Endothelial cell of umbilical vein (primary cell): Measurements from ENCODE around the gene PCGF1. TPM values are rescaled to one million over a fixed set of nuclear protein-coding genes. Genes with fewer than 3 reads are reported as not detected.

Experiments
- BruUV-seq: library from RNA; stranded (reverse); fragments of 400-500 nt; replicated peaks from 2 replicates; lab custom pipeline; 2021; lab: Mats Ljungman, UMichigan
- CTCF ChIA-PET: fragments of 300-600, 350-600 bp; sonication (Branson Sonifier 250); formaldehyde crosslinking; loops from one replicate; lab custom pipeline; 2021; ENCODE audit warnings: antibody characterized with exemption, inconsistent platforms; lab: Charles Lee
- POLR2A ChIA-PET: fragments of 300-600, 350-600 bp; sonication (Branson Sonifier 250); formaldehyde crosslinking; loops from one replicate; lab custom pipeline; 2021; ENCODE audit warnings: antibody characterized with exemption, inconsistent platforms; lab: Charles Lee
- DNase-seq: peaks from one replicate; pipeline ENCODE4 v3.0.0-alpha.2; 2011; ENCODE audit warnings: low read depth, low spot score
- FAIRE-seq: peaks from 2 replicates; lab custom pipeline; 2011; peaks lifted over from hg19 to GRCh38; lab: Jason Lieb, UNC
- H2AFZ ChIP-seq: 2 replicates; pipeline ENCODE4 v1.6.0; 2012; ENCODE audit warnings: low read depth, low read length, control low read depth, inconsistent platforms
- H3K27ac ChIP-seq: 2 replicates; pipeline ENCODE4 v1.5.1; 2011; ENCODE audit warnings: low read depth, mild to moderate bottlenecking, control low read depth, low read length, moderate library complexity; ENCODE audit not compliant: insufficient read depth
- H3K27me3 ChIP-seq, 2 experiments: 2 replicates each; pipeline versions ENCODE4 v1.6.0 to v1.6.1; 2011; ENCODE audit warnings: low read length in 2 of 2, mixed read lengths in 1 of 2; ENCODE audit not compliant: control insufficient read depth in 2 of 2, insufficient read depth in 2 of 2
- H3K36me3 ChIP-seq, 2 experiments: 2 replicates in 1 of 2; 3 replicates in 1 of 2; pipeline ENCODE4 v1.5.1; 2011; ENCODE audit warnings: low read length in 2 of 2, mild to moderate bottlenecking in 1 of 2, moderate library complexity in 1 of 2; ENCODE audit not compliant: control insufficient read depth in 2 of 2, insufficient read depth in 2 of 2; ENCODE audit errors: extremely low read depth in 1 of 2
- H3K4me1 ChIP-seq: 3 replicates; pipeline ENCODE4 v1.5.1; 2011; ENCODE audit warnings: mild to moderate bottlenecking, low read length; ENCODE audit not compliant: control insufficient read depth, insufficient read depth; ENCODE audit errors: extremely low read depth
- H3K4me2 ChIP-seq: 2 replicates; pipeline ENCODE4 v1.6.1; 2011; ENCODE audit warnings: low read length, control low read depth, mixed read lengths; ENCODE audit not compliant: insufficient read depth
- H3K4me3 ChIP-seq, 3 experiments: fragments of 200-600 bp in 1 of 3; sonication (generic), shearing (Covaris generic) in 1 of 3; replicated peaks in 1 of 3; 2 replicates each; pipeline ENCODE4 v1.5.1; 2011 to 2016; ENCODE audit warnings: control low read depth in 3 of 3, low read length in 3 of 3, mild to moderate bottlenecking in 2 of 3, inconsistent platforms in 1 of 3, low read depth in 1 of 3, moderate library complexity in 1 of 3; ENCODE audit not compliant: insufficient read depth in 1 of 3
- H3K79me2 ChIP-seq: 2 replicates; pipeline ENCODE4 v1.6.0; 2012; ENCODE audit warnings: low read length, inconsistent platforms; ENCODE audit not compliant: control insufficient read depth, insufficient read depth
- H3K9ac ChIP-seq: replicated peaks from 2 replicates; pipeline ENCODE3; 2011; ENCODE audit warnings: low read length, control low read depth; ENCODE audit not compliant: insufficient read depth; ENCODE audit errors: extremely low read depth
- H3K9me1 ChIP-seq: replicated peaks from 3 replicates; pipeline ENCODE4 v1.6.0; 2011; ENCODE audit warnings: mild to moderate bottlenecking, low read length; ENCODE audit not compliant: control insufficient read depth, insufficient read depth; ENCODE audit errors: extremely low read depth
- H3K9me3 ChIP-seq: replicated peaks from 2 replicates; pipeline ENCODE4 v1.5.1; 2012; ENCODE audit warnings: low read length, inconsistent platforms; ENCODE audit not compliant: control insufficient read depth, insufficient read depth
- H4K20me1 ChIP-seq: replicated peaks from 2 replicates; pipeline ENCODE3; 2011; ENCODE audit warnings: mild to moderate bottlenecking, low read length; ENCODE audit not compliant: control insufficient read depth, insufficient read depth; ENCODE audit errors: extremely low read depth
- CTCF ChIP-seq, 2 donors: IDR thresholded peaks; 1 replicate in 1 of 2; 2 replicates in 1 of 2; pipeline ENCODE4 v1.5.1; 2011; ENCODE audit warnings: low read length in 2 of 2, mild to moderate bottlenecking in 2 of 2, moderate library complexity in 2 of 2, control low read depth in 1 of 2, inconsistent platforms in 1 of 2, low read depth in 1 of 2; ENCODE audit not compliant: insufficient read depth in 1 of 2; ENCODE audit errors: extremely low read depth in 1 of 2
- EZH2 ChIP-seq: IDR thresholded peaks from 2 replicates; pipeline ENCODE4 v1.6.1; 2012; ENCODE audit warnings: borderline replicate concordance, low read depth, mild to moderate bottlenecking, moderate library complexity, low read length, inconsistent platforms; ENCODE audit not compliant: severe bottlenecking
- FOS ChIP-seq: IDR thresholded peaks from 2 replicates; pipeline ENCODE4 v1.6.1; 2011; ENCODE audit warnings: mild to moderate bottlenecking, low read length, moderate library complexity, borderline replicate concordance; ENCODE audit not compliant: insufficient read depth
- POLR2A ChIP-seq: IDR thresholded peaks from 2 replicates; pipeline ENCODE4 v1.6.1; 2012; ENCODE audit warnings: low read depth, mild to moderate bottlenecking, control low read depth, low read length
- dilution Hi-C: fragments of 300-500 bp; cut with MboI; formaldehyde crosslinking; loops from one replicate; pipeline ENCODE4 v1.15.0; 2019; ENCODE audit warnings: low sequenced_read_pairs; ENCODE audit not compliant: extremely low pct_ligation_motif_present
- intact Hi-C: fragments of 100-400 bp; cut with micrococcal nuclease; formaldehyde crosslinking; loops from one replicate; pipeline ENCODE4 v1.10.0; 2022
- polyA plus RNA-seq, 4 experiments: library from polyadenylated mRNA; depleted of rRNA in 3 of 4; stranded (reverse) in 3 of 4; unstranded in 1 of 4; fragments of >200 nt; gene quantifications; 2 replicates each; pipeline versions ENCODE4 v1.2.1 to v1.2.3, GENCODE V29; 2011 to 2012; ENCODE audit warnings: missing spikeins in 1 of 4
- total RNA-seq: library from RNA; stranded (reverse); gene quantifications from 2 replicates; pipeline ENCODE4 v1.2.3, GENCODE V29; 2021
- TF ChIP-seq, protein P1 (sequence below): IDR thresholded peaks from 2 replicates; pipeline ENCODE4 v1.6.1; 2011; ENCODE audit not compliant: insufficient read depth, insufficient read length

PCGF1 gene
- total and polyA plus RNA-seq, 2 donors (not counting 3 experiments of a cell fraction or from before 2014, with no cell fraction given): 17.4 to 19.2 TPM

DNA sequence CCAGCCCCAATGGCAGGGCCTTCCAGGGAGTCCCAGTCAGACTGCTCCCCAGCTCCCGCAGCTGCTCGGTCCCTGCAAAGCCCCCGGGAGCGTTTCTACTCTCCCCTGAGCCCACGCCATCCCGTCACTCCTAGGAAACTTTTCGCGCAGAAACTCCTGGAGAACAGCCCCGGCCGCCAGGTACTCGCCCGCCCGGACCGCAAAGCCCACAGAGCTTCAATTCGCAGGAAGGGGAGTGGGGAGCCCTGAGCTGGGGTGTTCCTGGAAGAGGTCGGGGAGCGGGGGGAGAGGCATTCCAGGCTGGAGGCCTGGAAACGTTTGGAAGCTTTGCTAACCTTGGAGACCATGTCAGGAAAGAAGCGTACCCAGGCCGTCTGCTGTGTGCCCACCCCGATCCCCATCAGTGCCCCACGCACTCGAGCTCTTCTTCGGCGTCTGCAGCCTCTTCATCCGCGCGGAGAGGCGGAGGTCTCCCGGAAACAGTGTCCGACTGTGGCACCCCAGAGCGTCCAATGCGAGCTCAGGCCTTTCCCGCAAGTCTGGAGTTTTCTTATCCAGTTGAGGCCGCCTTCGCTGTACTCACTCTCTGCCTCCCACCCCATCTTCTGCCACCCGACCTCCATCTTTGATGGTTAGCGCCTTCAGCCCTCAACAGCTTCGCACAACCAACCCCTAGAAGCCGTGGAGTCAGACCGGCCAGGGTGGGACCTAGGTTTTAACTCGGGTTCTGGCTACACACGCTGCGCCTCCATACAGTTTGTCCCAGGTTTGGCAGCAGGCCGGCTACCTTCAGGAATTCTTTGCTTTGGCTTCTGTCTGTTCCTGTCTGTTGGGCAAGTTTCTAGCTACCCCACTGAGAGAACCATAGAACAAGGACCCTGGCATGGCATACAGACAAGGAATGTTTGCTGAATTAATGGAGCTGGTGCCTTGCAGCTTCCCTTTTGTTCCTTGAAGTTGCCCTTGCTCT, 3.7 kb downstream of the PCGF1 start:
- H3K27me3 ChIP-seq: peaks cover 15 to 29% of the 10 kb centered on the region in 2 experiments
- H3K79me2 ChIP-seq: peaks cover 4% of the 10 kb centered on the region
- BruUV-seq: TSS peak; percentile 57
- H3K4me1 ChIP-seq: peaks cover 36% of the 10 kb centered on the region
- no peaks in the 10 kb centered on the region for H4K20me1 ChIP-seq
- FAIRE-seq (peak; percentile 38), DNase-seq (peak; percentile 22)
- H3K27ac ChIP-seq: peak overlapping the region; percentile 59
- ChIA-PET POLR2A (interaction anchor here (1.0 to 1.3 kb wide), 2 partner anchors 22 to 46 kb away, joined by 4 read pairs; partner anchors contain the start of genes DQX1 and WBP1), CTCF (interaction anchor here (0.7 to 1.9 kb wide), 7 partner anchors 11 to 112 kb away, joined by 3 to 10 read pairs (median 3); partner anchors contain the start of genes CCDC142, LOXL3, MRPL53 and TTC31)
- peaks cover 0 to 4% of the 10 kb centered on the region in 2 experiments for H3K36me3 ChIP-seq
- peak overlapping the region; percentile 46 for H3K9ac ChIP-seq
- dilution Hi-C loops (no loop called here), intact Hi-C loops (loop anchor here (1.0 to 5.0 kb wide), 2 partner anchors 20 to 149 kb away; partner anchors contain the start of genes SEMA4F and TTC31)
- H3K4me3 ChIP-seq: peak overlapping the region in 2 of 3 experiments; percentile 50 to 55
- peak overlapping the region; percentile 41 for H2AFZ ChIP-seq
- H3K9me3 ChIP-seq: no peaks in the 10 kb centered on the region
- H3K4me2 ChIP-seq: peak overlapping the region; percentile 62
- no peaks in the 10 kb centered on the region for H3K9me1 ChIP-seq
- no peak for TF ChIP-seq EZH2
- no peak for TF ChIP-seq POLR2A
- no peak for TF ChIP-seq CTCF (IDR thresholded peaks at IDR 0.05; ENCODE audit: extremely low read depth in 1 of 2, insufficient read depth in 1 of 2, low read depth in 1 of 2, low read length in 2 of 2)
- TF ChIP-seq, protein P1, sequence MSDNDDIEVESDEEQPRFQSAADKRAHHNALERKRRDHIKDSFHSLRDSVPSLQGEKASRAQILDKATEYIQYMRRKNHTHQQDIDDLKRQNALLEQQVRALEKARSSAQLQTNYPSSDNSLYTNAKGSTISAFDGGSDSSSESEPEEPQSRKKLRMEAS: no peak
- TF ChIP-seq FOS: no peak
